C4-2B (cell line): Measurements from ENCODE around the gene TMEM101.

ENCODE experiments used
- CTCF ChIP-seq: fragments of 450-650 bp; conservative IDR thresholded peaks from 2 replicates; pipeline ENCODE4 v1.5.1; 2017; ENCODE audit warnings: mild to moderate bottlenecking
- ZFX ChIP-seq: fragments of 450-650 bp; IDR thresholded peaks from 2 replicates; pipeline ENCODE4 v1.6.1; 2017

- TF ChIP-seq CTCF (no peak), ZFX (no peak)
Observed at GRCh38 chr17:44012874-44013273, 1.9 kb downstream of the TMEM101 start.
